Calu3 (cell line): ENCODE data around the gene MYO1H. TPM values are rescaled to one million over a fixed set of nuclear protein-coding genes. Genes with fewer than 3 reads are reported as not detected.

Experiments used
- BruUV-seq: library from RNA; stranded (reverse); fragments of 400-500 nt; replicated peaks from 2 replicates; lab custom pipeline; 2021; lab: Mats Ljungman, UMichigan
- CTCF ChIA-PET: fragments of 300-600 bp; sonication (Branson Sonifier 250); formaldehyde crosslinking; loops from one replicate; lab custom pipeline; 2022; ENCODE audit warnings: antibody characterized with exemption; lab: Charles Lee
- DNase-seq: peaks from one replicate; pipeline ENCODE4 v3.0.0; 2022
- H3K27ac Mint-ChIP-seq: one replicate; pipeline ENCODE4 v1.8.0; 2022; ENCODE audit warnings: mixed read lengths; ENCODE audit not compliant: unreplicated experiment
- H3K27me3 Mint-ChIP-seq: one replicate; pipeline ENCODE4 v1.8.0; 2022; ENCODE audit warnings: mixed read lengths; ENCODE audit not compliant: unreplicated experiment
- H3K36me3 Mint-ChIP-seq: one replicate; pipeline ENCODE4 v1.8.0; 2022; ENCODE audit warnings: mild to moderate bottlenecking, moderate library complexity, mixed read lengths; ENCODE audit not compliant: insufficient read depth, unreplicated experiment
- H3K4me1 Mint-ChIP-seq: one replicate; pipeline ENCODE4 v1.8.0; 2022; ENCODE audit warnings: mild to moderate bottlenecking, low read depth, mixed read lengths; ENCODE audit not compliant: unreplicated experiment
- H3K4me3 Mint-ChIP-seq: one replicate; pipeline ENCODE4 v1.8.0; 2022; ENCODE audit warnings: mild to moderate bottlenecking, low read depth, moderate library complexity, mixed read lengths; ENCODE audit not compliant: unreplicated experiment
- H3K9me3 Mint-ChIP-seq: one replicate; pipeline ENCODE4 v1.8.0; 2022; ENCODE audit warnings: low read depth, mixed read lengths; ENCODE audit not compliant: unreplicated experiment
- intact Hi-C: fragments of 100-400 bp; cut with micrococcal nuclease; formaldehyde crosslinking; loops from one replicate; pipeline ENCODE4 v1.10.0; 2022; ENCODE audit not compliant: unreplicated experiment
- total RNA-seq: library from RNA; stranded (reverse); gene quantifications from 2 replicates; pipeline ENCODE4 v1.2.3, GENCODE V29; 2022
- TF ChIP-seq, protein P1 (sequence below): fragments of 200-600 bp; IDR thresholded peaks from one replicate; pipeline ENCODE4 v1.8.0; 2022; ENCODE audit warnings: antibody characterized with exemption; ENCODE audit not compliant: unreplicated experiment

The MYO1H gene
- total RNA-seq, 1 experiment from 2014 or later, result not detected

DNA sequence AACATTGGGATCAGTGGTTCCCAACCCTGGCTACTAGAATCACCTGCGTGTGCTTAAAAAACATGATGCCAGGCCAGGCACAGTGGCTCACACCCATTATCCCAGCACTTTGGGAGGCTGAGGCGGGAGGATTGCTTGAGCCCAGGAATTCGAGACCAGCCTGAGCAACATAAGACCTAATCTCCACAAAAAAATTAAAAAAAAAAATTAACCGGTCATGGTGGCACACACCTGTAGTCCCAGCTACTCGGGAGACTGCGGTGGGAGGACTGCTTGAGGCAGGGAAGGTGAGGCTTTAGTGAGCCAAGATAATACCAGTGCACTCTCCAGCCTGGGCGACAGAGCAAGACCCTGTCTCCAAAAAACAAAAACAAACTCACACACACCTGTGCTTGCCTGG, 127.4 kb downstream of the MYO1H start:
- CTCF ChIA-PET, result interaction anchor here (0.6 kb wide), 1 partner anchor 1799 kb away, joined by 5 read pairs; no protein-coding TSS in a partner anchor
- Mint-ChIP-seq H3K4me1 (peaks cover 11% of the 10 kb centered on the region), H3K27me3 (no peaks in the 10 kb centered on the region), H3K27ac (no peak overlapping the region), H3K9me3 (no peaks in the 10 kb centered on the region), H3K36me3 (peaks cover 32% of the 10 kb centered on the region), H3K4me3 (no peak overlapping the region)
- intact Hi-C loops, result loop anchor here (5.0 kb wide), 1 partner anchor 48 kb away; no protein-coding TSS in a partner anchor
- no peak for DNase-seq
- BruUV-seq, result no TSS peak
- TF ChIP-seq, protein P1, sequence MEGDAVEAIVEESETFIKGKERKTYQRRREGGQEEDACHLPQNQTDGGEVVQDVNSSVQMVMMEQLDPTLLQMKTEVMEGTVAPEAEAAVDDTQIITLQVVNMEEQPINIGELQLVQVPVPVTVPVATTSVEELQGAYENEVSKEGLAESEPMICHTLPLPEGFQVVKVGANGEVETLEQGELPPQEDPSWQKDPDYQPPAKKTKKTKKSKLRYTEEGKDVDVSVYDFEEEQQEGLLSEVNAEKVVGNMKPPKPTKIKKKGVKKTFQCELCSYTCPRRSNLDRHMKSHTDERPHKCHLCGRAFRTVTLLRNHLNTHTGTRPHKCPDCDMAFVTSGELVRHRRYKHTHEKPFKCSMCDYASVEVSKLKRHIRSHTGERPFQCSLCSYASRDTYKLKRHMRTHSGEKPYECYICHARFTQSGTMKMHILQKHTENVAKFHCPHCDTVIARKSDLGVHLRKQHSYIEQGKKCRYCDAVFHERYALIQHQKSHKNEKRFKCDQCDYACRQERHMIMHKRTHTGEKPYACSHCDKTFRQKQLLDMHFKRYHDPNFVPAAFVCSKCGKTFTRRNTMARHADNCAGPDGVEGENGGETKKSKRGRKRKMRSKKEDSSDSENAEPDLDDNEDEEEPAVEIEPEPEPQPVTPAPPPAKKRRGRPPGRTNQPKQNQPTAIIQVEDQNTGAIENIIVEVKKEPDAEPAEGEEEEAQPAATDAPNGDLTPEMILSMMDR, result no peak

DNA sequence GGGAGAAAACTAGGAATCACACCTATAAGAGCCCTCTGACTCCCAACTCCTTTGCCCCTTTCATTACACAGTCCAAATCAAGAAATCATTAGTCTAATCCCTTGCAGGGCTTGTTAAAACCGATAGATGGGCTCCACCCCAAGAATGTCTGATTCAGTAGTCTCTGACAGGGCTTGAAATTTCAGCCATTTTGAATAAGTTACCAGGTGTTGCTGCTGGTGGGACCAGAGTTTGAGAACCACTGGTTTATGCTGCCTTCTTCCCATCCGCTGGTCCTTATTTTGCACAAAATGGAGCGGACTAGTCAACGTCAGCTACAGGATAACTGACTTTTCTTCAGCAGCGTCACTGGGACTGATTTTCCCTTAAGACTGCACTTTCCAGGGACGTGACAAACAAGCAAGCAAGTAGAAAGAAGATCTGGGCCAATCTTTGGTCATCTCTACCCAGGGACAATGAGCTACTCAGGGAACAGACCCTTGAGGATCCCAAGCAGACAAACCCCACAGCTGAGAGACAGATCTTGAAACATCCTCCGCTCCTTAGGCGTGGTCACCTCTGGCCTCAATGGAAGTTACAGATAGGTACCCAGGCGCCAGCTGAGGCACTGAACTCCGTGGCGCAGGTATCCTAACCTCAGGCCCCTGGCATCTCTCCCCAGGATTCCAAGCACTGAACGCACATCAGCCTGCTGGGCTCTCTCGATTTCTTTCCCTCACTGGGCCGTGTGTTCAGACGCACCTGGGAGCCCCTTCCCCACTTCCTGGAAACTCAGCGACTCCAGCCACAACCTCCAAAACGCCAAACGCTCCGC, 128.5 kb downstream of the MYO1H start:
- CTCF ChIA-PET, result interaction anchor here (1.1 to 1.6 kb wide), 2 partner anchors 9 to 43 kb away, joined by 3 to 6 read pairs; no protein-coding TSS in a partner anchor
- DNase-seq, result no peak
- intact Hi-C loops, result loop anchor here (5.0 kb wide), 1 partner anchor 49 kb away; no protein-coding TSS in a partner anchor
- TF ChIP-seq, protein P1, result no peak
- Mint-ChIP-seq H3K4me3 (peak overlapping the region; percentile 94), H3K9me3 (no peaks in the 10 kb centered on the region), H3K27me3 (no peaks in the 10 kb centered on the region), H3K27ac (peak overlapping the region; percentile 95), H3K36me3 (peaks cover 32% of the 10 kb centered on the region), H3K4me1 (peaks cover 11% of the 10 kb centered on the region)
- BruUV-seq, result no TSS peak

DNA sequence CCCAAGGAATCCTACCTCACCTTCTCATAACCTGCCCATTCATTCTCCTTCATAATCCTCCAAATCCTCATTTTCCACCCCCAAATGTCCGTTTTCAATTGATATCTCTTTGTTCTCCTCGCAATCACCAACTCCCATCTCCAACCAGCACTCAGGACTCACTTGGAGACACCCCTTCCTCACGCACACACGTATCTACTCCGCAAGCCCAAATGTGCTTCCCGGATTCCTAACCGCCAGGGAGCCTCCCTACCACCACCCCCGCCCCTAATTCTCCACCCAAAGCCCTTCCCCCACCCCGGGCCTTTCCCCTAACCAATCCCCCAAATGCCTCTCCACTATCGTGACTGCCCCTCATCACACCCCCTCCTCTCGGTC, 129.1 kb downstream of the MYO1H start:
- peak overlapping the region; percentile 94 for H3K4me3 Mint-ChIP-seq

More for the DNA sequence above, 129.1 kb downstream of the MYO1H start:
- H3K27ac Mint-ChIP-seq, result peak overlapping the region; percentile 95
- TF ChIP-seq, protein P1, result no peak
- BruUV-seq, result no TSS peak
- no peaks in the 10 kb centered on the region for H3K27me3 Mint-ChIP-seq
- no peak for DNase-seq
- H3K4me1 Mint-ChIP-seq, result peaks cover 11% of the 10 kb centered on the region
- H3K9me3 Mint-ChIP-seq, result no peaks in the 10 kb centered on the region
- H3K36me3 Mint-ChIP-seq, result peaks cover 32% of the 10 kb centered on the region
- CTCF ChIA-PET, result interaction anchor here (0.7 to 1.6 kb wide), 4 partner anchors 8 to 49 kb away, joined by 3 to 7 read pairs (median 5); no protein-coding TSS in a partner anchor
- intact Hi-C loops, result loop anchor here (5.0 kb wide), 1 partner anchor 49 kb away; no protein-coding TSS in a partner anchor
